ENCODE results near the gene DDX1. TPM values are rescaled to one million over a fixed set of nuclear protein-coding genes. Genes with fewer than 3 reads are reported as not detected.
A peak's percentile ranks its signal among the peaks of the same experiment; 100 is the strongest.
"Not testable (repeated sequence)": the region's sequence is repeated elsewhere in the genome, so short reads cannot be mapped to it uniquely, and the experiment has no call there.

DDX1 gene
- total RNA-seq = 37.5 and 37.9 TPM in 2 replicates
- polyA plus RNA-seq = 109 and 114 TPM in 2 replicates

GRCh38 chr2:15591692-15592463 lies at the start of gene DDX1:
Gene DDX1 (plus strand): TSS chr2:15591868. CDS start chr2:15591934, 66 bp downstream.
- Histone ChIP-seq H3K9me3 (ENCODE audit: low read depth) (no peaks in the 10 kb centered on the region), H3K27me3 (no peaks in the 10 kb centered on the region), H3K4me1 (ENCODE audit: low read depth) (peaks cover 23% of the 10 kb centered on the region), H3K4me3 (peak within 1 kb of the TSS; percentile 55), H3K36me3 (peaks cover 18% of the 10 kb centered on the region), H3K27ac (peak within 1 kb of the TSS; percentile 94)
- TF ChIP-seq, protein P1, sequence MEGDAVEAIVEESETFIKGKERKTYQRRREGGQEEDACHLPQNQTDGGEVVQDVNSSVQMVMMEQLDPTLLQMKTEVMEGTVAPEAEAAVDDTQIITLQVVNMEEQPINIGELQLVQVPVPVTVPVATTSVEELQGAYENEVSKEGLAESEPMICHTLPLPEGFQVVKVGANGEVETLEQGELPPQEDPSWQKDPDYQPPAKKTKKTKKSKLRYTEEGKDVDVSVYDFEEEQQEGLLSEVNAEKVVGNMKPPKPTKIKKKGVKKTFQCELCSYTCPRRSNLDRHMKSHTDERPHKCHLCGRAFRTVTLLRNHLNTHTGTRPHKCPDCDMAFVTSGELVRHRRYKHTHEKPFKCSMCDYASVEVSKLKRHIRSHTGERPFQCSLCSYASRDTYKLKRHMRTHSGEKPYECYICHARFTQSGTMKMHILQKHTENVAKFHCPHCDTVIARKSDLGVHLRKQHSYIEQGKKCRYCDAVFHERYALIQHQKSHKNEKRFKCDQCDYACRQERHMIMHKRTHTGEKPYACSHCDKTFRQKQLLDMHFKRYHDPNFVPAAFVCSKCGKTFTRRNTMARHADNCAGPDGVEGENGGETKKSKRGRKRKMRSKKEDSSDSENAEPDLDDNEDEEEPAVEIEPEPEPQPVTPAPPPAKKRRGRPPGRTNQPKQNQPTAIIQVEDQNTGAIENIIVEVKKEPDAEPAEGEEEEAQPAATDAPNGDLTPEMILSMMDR (IDR thresholded peaks at IDR 0.05; ENCODE audit: low read depth, low read length) = no peak
- peak; percentile 92 to 93 for DNase-seq (ENCODE audit: low read depth in 1 of 2, low spot score in 1 of 2)

GRCh38 chr2:15542269-15542668 lies 49.4 kb upstream of the DDX1 start:
- H3K36me3 ChIP-seq; H3K4me3 ChIP-seq; DNase-seq (ENCODE audit: low read depth in 1 of 2, low spot score in 1 of 2); H3K27me3 ChIP-seq; H3K27ac ChIP-seq; H3K9me3 ChIP-seq (ENCODE audit: low read depth); H3K4me1 ChIP-seq (ENCODE audit: low read depth): not testable (repeated sequence)

DNA sequence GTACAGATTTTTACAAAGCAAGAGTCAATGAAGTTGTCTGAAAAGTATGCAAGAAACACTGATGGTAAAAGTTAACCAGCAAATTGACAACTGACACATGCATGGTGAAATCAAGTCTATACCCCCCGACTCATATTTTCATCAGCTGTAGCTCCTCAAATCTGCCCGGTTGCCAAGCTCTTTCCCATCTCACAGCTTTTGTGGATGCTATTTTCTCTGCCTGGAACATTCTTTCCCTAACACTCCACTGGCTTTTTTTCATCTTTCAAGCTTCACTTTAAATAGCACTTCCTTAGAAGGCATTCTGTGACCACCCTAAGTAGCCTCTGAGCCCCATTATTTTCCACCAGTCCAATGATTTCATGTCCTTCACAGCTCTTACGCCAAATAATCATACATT lies 48.6 kb upstream of the DDX1 start:
- Histone ChIP-seq H3K9me3 (ENCODE audit: low read depth) (no peaks in the 10 kb centered on the region), H3K4me3 (no peak overlapping the region), H3K36me3 (no peaks in the 10 kb centered on the region), H3K4me1 (ENCODE audit: low read depth) (peaks cover 9% of the 10 kb centered on the region), H3K27me3 (no peaks in the 10 kb centered on the region), H3K27ac (peak overlapping the region; percentile 78)
- peak in 1 of 2 donors; percentile 15 for DNase-seq (ENCODE audit: low read depth in 1 of 2, low spot score in 1 of 2)
- TF ChIP-seq, protein P1 (IDR thresholded peaks at IDR 0.05; ENCODE audit: low read depth, low read length) = no peak

DNA sequence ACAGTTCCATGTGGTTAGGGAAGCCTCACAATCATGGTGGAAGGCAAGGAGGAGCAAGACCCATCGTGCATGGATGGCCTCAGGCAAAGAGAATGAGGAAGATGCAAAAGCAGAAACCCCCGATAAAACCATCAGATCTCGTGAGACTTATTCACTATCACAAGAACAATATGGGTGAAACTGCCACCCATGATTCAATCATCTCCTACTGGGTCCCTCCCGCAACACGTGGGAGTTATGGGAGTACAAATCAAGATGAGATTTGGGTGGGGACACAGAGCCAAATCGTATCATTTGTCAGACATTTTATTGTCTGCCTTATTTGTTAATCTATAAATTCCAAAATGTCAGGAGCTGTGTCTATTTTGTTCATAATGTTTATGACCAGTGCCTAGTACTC lies 48.1 kb upstream of the DDX1 start:
- Histone ChIP-seq H3K27ac (peak overlapping the region; percentile 78), H3K36me3 (no peaks in the 10 kb centered on the region), H3K27me3 (no peaks in the 10 kb centered on the region), H3K9me3 (ENCODE audit: low read depth) (no peaks in the 10 kb centered on the region), H3K4me1 (ENCODE audit: low read depth) (peaks cover 9% of the 10 kb centered on the region), H3K4me3 (no peak overlapping the region)
- DNase-seq (ENCODE audit: low read depth in 1 of 2, low spot score in 1 of 2) = no peak
- TF ChIP-seq, protein P1 (IDR thresholded peaks at IDR 0.05; ENCODE audit: low read depth, low read length) = no peak

DNA sequence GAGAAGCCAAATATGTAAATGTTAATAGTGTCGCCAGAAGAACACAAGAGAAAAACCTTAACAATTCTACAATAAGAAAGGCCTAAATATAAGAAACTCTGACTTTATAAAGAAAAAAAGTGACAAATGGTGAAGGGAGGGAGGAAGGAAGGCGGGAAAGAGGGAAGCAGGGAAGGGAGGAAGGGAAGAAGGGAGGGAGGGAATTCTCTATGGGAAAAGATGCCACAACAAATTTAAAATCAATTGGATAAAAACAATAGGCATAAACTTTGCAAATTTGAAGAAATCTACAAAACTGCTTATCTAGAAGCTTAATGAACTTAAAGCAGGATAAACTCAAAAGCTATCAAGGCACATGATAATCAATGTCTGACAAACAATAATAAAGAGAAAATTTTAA lies 47.4 kb upstream of the DDX1 start:
- Histone ChIP-seq H3K27ac (no peak overlapping the region), H3K4me3 (no peak overlapping the region), H3K36me3 (peaks cover 4% of the 10 kb centered on the region), H3K9me3 (ENCODE audit: low read depth) (no peaks in the 10 kb centered on the region), H3K27me3 (no peaks in the 10 kb centered on the region), H3K4me1 (ENCODE audit: low read depth) (peaks cover 9% of the 10 kb centered on the region)
- TF ChIP-seq, protein P1 (IDR thresholded peaks at IDR 0.05; ENCODE audit: low read depth, low read length) = no peak
- no peak for DNase-seq (ENCODE audit: low read depth in 1 of 2, low spot score in 1 of 2)

GRCh38 chr2:15546297-15547098 lies 45.2 kb upstream of the DDX1 start:
- Histone ChIP-seq H3K27me3 (no peaks in the 10 kb centered on the region), H3K4me3 (no peak overlapping the region), H3K9me3 (ENCODE audit: low read depth) (no peaks in the 10 kb centered on the region), H3K27ac (no peak overlapping the region), H3K36me3 (peaks cover 6% of the 10 kb centered on the region), H3K4me1 (ENCODE audit: low read depth) (peaks cover 9% of the 10 kb centered on the region)
- DNase-seq (ENCODE audit: low read depth in 1 of 2, low spot score in 1 of 2) = no peak
- TF ChIP-seq, protein P1 (IDR thresholded peaks at IDR 0.05; ENCODE audit: low read depth, low read length) = peak; percentile 26
